ENCODE data around the gene RIN1.
A peak's percentile ranks its signal among the peaks of the same experiment; 100 is the strongest.

The RIN1 gene

GRCh38 chr11:66283461-66284105 is 52.7 kb downstream of the RIN1 start:
- H3K27me3 Mint-ChIP-seq, result peaks cover 11% of the 10 kb centered on the region
- H3K4me1 Mint-ChIP-seq, result peaks cover 35% of the 10 kb centered on the region
- no peak for DNase-seq (ENCODE audit: low spot score in 2 of 2)
- no peak overlapping the region for H3K4me3 Mint-ChIP-seq
- H3K9me3 Mint-ChIP-seq, result no peaks in the 10 kb centered on the region
- ATAC-seq (ENCODE audit: low read depth), result no peak
- H3K27ac Mint-ChIP-seq, result peak overlapping the region; percentile 93
- H3K36me3 Mint-ChIP-seq, result peaks cover 2% of the 10 kb centered on the region

GRCh38 chr11:66282468-66283455 is 53.5 kb downstream of the RIN1 start:
- peaks cover 2% of the 10 kb centered on the region for H3K36me3 Mint-ChIP-seq
- peaks cover 11% of the 10 kb centered on the region for H3K27me3 Mint-ChIP-seq
- peak overlapping the region; percentile 93 for H3K27ac Mint-ChIP-seq
- no peaks in the 10 kb centered on the region for H3K9me3 Mint-ChIP-seq
- peak; percentile 93 for ATAC-seq (ENCODE audit: low read depth)
- DNase-seq (ENCODE audit: low spot score in 2 of 2), result peak; percentile 99 to 100
- H3K4me1 Mint-ChIP-seq, result peaks cover 33% of the 10 kb centered on the region
- H3K4me3 Mint-ChIP-seq, result no peak overlapping the region
